ENCODE results near the gene MANSC1.
A peak's percentile ranks its signal among the peaks of the same experiment; 100 is the strongest.

The MANSC1 gene

DNA sequence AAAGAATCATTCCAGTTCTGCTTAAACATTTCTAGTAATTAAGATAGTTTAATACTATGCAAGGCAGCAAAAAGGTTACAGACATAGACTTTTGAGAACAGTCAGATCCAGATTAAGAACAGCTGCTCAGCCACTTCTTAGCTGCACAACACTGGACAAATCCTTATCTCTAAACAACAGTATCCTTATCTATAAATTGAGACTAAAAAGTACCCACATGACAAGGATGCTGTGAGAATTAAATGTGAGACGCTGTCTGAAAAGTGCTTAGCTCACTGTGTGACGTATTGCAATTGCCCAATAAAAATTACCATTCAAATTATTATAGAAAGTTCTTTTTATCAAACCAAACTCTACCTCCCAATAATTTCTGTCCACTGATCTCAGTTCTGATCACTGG, 42.4 kb upstream of the MANSC1 start:
- TF ChIP-seq, protein P1, sequence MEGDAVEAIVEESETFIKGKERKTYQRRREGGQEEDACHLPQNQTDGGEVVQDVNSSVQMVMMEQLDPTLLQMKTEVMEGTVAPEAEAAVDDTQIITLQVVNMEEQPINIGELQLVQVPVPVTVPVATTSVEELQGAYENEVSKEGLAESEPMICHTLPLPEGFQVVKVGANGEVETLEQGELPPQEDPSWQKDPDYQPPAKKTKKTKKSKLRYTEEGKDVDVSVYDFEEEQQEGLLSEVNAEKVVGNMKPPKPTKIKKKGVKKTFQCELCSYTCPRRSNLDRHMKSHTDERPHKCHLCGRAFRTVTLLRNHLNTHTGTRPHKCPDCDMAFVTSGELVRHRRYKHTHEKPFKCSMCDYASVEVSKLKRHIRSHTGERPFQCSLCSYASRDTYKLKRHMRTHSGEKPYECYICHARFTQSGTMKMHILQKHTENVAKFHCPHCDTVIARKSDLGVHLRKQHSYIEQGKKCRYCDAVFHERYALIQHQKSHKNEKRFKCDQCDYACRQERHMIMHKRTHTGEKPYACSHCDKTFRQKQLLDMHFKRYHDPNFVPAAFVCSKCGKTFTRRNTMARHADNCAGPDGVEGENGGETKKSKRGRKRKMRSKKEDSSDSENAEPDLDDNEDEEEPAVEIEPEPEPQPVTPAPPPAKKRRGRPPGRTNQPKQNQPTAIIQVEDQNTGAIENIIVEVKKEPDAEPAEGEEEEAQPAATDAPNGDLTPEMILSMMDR (IDR thresholded peaks at IDR 0.05; ENCODE audit: low read depth, low read length): no peak
- DNase-seq (ENCODE audit: extremely low read depth, low read depth): no peak

DNA sequence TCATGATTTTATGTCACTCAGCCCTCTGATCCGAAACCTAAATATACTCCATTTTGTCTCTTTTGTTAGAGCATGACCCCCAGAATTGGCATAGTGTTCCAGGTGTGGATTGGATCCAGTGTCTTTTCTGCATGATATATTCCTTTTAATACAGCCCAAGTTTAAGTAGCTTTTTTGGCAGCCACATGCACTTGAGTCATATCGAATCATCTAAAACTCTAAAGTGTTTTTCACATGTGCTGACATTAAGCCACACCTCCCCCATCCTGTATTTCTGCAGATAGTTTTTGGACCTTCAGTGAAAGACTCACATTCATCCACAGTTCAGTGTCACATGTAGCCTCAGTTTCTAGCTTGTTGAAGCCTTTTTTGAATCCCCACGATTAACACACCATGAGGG, 37.5 kb upstream of the MANSC1 start:
- TF ChIP-seq, protein P1 (IDR thresholded peaks at IDR 0.05; ENCODE audit: low read depth, low read length): no peak
- DNase-seq (ENCODE audit: extremely low read depth, low read depth): peak; percentile 10

DNA sequence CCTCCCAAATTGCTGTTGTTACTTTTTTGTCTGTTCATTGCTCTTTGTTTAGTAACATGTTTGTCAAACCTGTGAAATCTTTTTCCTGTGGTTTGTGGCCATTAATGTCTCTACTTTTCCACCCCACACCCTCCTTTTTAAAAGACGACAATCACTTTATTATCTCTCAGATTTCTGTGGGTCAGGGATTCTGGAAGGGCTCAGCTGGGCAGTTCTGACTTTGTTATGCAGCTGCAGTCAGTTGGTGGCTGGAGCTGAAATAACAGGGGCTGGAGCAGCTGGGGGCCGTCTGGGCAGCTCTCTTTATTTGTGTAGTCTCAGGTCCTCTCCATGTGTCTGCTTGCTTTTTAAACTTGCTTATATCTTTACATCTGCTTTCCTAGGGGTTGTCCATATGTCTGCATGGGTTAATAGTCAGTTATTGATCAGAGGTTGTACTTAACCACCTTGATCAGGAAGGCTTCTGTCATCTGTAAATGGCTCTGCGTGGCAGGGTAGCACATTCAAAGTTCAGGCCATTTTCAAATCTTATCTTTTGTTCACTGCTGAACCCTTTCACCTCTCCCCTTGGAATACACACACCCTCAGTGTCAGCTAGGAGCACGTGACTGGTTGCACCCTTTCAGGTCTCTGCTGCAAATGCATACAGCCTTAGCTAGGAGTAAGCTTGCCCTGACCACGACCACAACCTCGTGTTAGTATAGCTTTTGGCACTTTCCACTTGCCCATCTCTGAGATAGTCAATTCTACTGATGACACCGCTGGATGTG, 34.7 kb upstream of the MANSC1 start:
- no peak for DNase-seq (ENCODE audit: extremely low read depth, low read depth)
- TF ChIP-seq, protein P1 (IDR thresholded peaks at IDR 0.05; ENCODE audit: low read depth, low read length): no peak

DNA sequence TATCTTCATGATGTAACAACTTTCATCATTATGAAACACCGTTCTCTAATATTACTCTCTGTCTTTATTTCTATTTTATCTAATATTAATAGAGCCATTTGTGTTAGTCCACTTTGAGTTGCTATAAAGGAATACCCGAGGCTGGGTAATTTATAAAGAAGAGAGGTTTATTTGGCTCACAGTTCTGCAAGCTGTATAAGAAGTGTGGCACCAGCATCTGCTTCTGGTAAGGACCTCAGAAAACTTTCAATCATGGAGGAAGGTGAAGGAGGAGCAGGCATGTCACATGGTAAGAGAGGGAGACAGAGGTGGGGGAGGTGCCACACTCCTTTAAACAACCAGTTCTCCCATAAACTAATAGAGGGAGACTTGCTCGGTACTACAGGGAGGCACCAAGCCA, 31.9 kb upstream of the MANSC1 start:
- no peak for DNase-seq (ENCODE audit: extremely low read depth, low read depth)
- TF ChIP-seq, protein P1 (IDR thresholded peaks at IDR 0.05; ENCODE audit: low read depth, low read length): no peak

DNA sequence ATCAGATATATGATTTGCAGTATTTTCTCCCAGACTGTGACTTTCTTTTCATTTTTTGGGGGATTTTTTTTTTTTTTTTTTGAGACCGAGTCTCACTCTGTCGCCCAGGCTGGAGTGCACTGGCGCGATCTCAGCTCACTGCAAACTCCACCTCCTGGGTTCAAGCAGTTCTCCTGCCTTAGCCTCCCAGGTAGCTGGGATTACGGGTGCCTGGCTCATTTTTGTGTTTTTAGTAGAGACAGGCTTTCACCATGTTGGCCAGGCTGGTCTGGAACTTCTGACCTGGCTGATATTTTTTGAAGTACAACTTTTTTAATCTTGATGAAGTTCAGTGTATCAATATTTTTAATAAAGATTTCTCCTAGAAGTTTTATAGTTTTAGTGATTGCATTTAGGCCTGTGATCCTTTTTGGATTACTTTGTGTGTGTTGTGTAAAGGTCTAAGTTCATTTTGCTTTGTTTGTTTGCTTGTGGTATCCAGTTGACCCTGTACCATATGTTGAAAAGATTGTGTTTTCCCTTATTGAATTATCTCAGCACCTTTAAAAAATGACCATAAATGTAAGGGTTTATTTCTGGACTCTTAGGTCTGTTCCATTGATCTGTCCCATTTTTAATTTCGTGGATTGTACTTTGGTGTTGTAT, 31.0 kb upstream of the MANSC1 start:
- TF ChIP-seq, protein P1 (IDR thresholded peaks at IDR 0.05; ENCODE audit: low read depth, low read length): no peak
- no peak for DNase-seq (ENCODE audit: extremely low read depth, low read depth)

DNA sequence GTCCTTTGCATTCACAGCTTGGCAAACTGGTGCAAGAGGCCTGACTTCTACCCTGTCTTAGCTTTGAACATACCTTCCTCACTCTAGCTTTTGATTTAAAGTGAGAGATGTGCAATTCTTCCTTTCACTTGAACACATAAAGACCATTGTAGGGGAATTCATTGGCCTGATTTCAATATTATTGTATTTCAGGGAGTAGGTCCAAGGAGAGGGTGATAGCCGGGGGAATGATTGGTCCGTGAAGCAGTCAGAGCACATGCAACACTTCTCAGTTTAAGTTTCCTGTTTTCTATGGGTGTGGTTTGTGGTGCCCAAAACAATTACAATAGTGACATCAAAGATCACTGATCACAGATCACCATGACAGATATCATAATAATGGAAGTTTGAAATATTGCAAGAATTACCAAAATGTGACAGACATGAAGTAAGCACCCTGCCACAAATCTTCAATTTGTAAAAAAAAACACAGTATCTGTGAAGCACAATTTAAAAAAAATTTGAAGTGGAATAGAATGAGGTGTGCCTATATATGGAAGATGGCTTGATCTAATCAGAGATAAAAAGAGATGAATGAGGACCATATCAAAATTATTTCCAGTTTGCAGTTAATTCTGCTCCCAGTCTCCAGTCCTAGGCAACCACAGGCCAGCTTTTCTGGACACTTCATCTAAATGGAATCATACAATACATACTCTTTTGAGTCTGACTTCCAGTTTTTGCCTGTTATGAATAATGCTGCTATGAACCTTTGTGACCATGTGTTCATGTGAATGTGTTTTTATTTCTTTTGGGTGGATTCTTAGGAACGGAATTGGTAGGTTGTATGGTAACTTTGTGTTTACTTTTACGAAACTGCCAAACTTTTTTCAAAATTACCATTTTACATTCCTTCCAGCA, 30.0 kb upstream of the MANSC1 start:
- no peak for DNase-seq (ENCODE audit: extremely low read depth, low read depth)

More for the DNA sequence above, 30.0 kb upstream of the MANSC1 start:
- TF ChIP-seq, protein P1 (IDR thresholded peaks at IDR 0.05; ENCODE audit: low read depth, low read length): no peak

Data from AG09319 (cell line).